ENCODE measurements around the gene CMTM3. TPM values are rescaled to one million over a fixed set of nuclear protein-coding genes. Genes with fewer than 3 reads are reported as not detected.
"Not testable (repeated sequence)": the region's sequence is repeated elsewhere in the genome, so short reads cannot be mapped to it uniquely, and the experiment has no call there.

The CMTM3 gene
- total and polyA plus RNA-seq, 9 of the 15 experiments (the other 6 are each of a cell fraction or from before 2014, with no cell fraction given): 4.6 to 33.4 (median 17.5) TPM

GRCh38 chr16:66623755-66624154 is 19.3 kb downstream of the CMTM3 start:
- POLR2A ChIA-PET: interaction anchor here (0.8 to 1.0 kb wide), 2 partner anchors 16 to 20 kb away, joined by 3 read pairs; no protein-coding TSS in a partner anchor
- Histone ChIP-seq H3K4me3 (no peak overlapping the region), H3K27me3 (ENCODE audit: control insufficient read depth in 2 of 2, insufficient read depth in 2 of 2, low read length in 2 of 2) (no peaks in the 10 kb centered on the region), H3K9ac (ENCODE audit: insufficient read depth in 1 of 2, low read depth in 2 of 2, low read length in 2 of 2) (no peak overlapping the region), H3K4me1 (replicated peaks in 1 of 2; ENCODE audit: control insufficient read depth in 2 of 2, insufficient read depth in 2 of 2, low read length in 2 of 2) (peaks cover 19 to 38% of the 10 kb centered on the region in 2 experiments), H3K9me1 (ENCODE audit: control insufficient read depth, insufficient read depth, low read length) (no peaks in the 10 kb centered on the region), H3K9me3 (replicated peaks; ENCODE audit: control insufficient read depth, insufficient read depth, low read depth, low read length) (no peaks in the 10 kb centered on the region), H2AFZ (ENCODE audit: low read depth, low read length) (no peak overlapping the region), H3K36me3 (ENCODE audit: control insufficient read depth, insufficient read depth, low read length) (peaks cover 23% of the 10 kb centered on the region; the same call in 2 of the 3 replicates), H3K27ac (ENCODE audit: extremely low read depth, low read depth, low read length) (no peak overlapping the region), H4K20me1 (replicated peaks; ENCODE audit: control insufficient read depth, insufficient read depth, low read length) (no peaks in the 10 kb centered on the region), H3K4me2 (ENCODE audit: insufficient read depth, low read length) (no peak overlapping the region), H3K79me2 (ENCODE audit: control insufficient read depth, insufficient read depth, low read length) (no peaks in the 10 kb centered on the region)
- ATAC-seq (no peak), FAIRE-seq (no peak), DNase-seq (ENCODE audit: extremely low read depth in 1 of 4, low spot score in 3 of 4) (no peak)
- WGBS (ENCODE audit: insufficient coverage, low coverage, missing lambda C conversion rate): 81% methylated on average over 3 of the region's 3 CpGs
- in situ Hi-C loops (cut with MboI) (no loop called here), intact Hi-C loops (cut with micrococcal nuclease) (no loop called here)
- CTCF ChIA-PET (ENCODE audit: low intra/inter-chr PET ratio): no interaction called here
- TF ChIP-seq SMARCA4 (IDR thresholded peaks at IDR 0.05) (no peak), SMC3 (conservative IDR thresholded peaks at IDR 0.05; ENCODE audit: insufficient read depth, low read depth, low read length) (no peak), ZNF184 (CRISPR knock-in tag; IDR thresholded peaks at IDR 0.05) (no peak), MTA3 (IDR thresholded peaks at IDR 0.05; ENCODE audit: borderline replicate concordance) (no peak), KDM4B (IDR thresholded peaks at IDR 0.05; ENCODE audit: borderline replicate concordance in 2 of 2, low read depth in 1 of 2) (no peak), ZNF583 (CRISPR knock-in tag; IDR thresholded peaks at IDR 0.05) (no peak), BCOR (IDR thresholded peaks at IDR 0.05) (no peak), ELK3 (CRISPR knock-in tag; IDR thresholded peaks at IDR 0.05) (no peak), PTBP1 (IDR thresholded peaks at IDR 0.05; ENCODE audit: low read depth, low read length) (no peak), ZNF354B (CRISPR knock-in tag; IDR thresholded peaks at IDR 0.05) (no peak), RNF219 (CRISPR knock-in tag; IDR thresholded peaks at IDR 0.05) (no peak), RBM39 (optimal IDR thresholded peaks at IDR 0.05; ENCODE audit: low read depth, low read length) (no peak)
- BruUV-seq (replicated peaks): no TSS peak

- intact Hi-C loops (cut with micrococcal nuclease); H3K9me1 ChIP-seq (ENCODE audit: control insufficient read depth, insufficient read depth, low read length); DNase-seq (ENCODE audit: extremely low read depth in 1 of 4, low spot score in 3 of 4); CTCF ChIA-PET (ENCODE audit: low intra/inter-chr PET ratio); in situ Hi-C loops (cut with MboI); BruUV-seq (replicated peaks); H3K9me3 ChIP-seq (replicated peaks; ENCODE audit: control insufficient read depth, insufficient read depth, low read depth, low read length); FAIRE-seq; H3K79me2 ChIP-seq (ENCODE audit: control insufficient read depth, insufficient read depth, low read length); ATAC-seq; H3K4me3 ChIP-seq; H3K9ac ChIP-seq (ENCODE audit: insufficient read depth in 1 of 2, low read depth in 2 of 2, low read length in 2 of 2); H4K20me1 ChIP-seq (replicated peaks; ENCODE audit: control insufficient read depth, insufficient read depth, low read length); H2AFZ ChIP-seq (ENCODE audit: low read depth, low read length); H3K4me2 ChIP-seq (ENCODE audit: insufficient read depth, low read length); H3K27ac ChIP-seq (ENCODE audit: extremely low read depth, low read depth, low read length); H3K27me3 ChIP-seq (ENCODE audit: control insufficient read depth in 2 of 2, insufficient read depth in 2 of 2, low read length in 2 of 2): not testable (repeated sequence)
- POLR2A ChIA-PET: interaction anchor here (2.3 kb wide), 1 partner anchor 10 kb away, joined by 8 read pairs; no protein-coding TSS in a partner anchor
- peaks cover 15 to 18% of the 10 kb centered on the region in 2 experiments for H3K4me1 ChIP-seq (replicated peaks in 1 of 2; ENCODE audit: control insufficient read depth in 2 of 2, insufficient read depth in 2 of 2, low read length in 2 of 2)
- H3K36me3 ChIP-seq (ENCODE audit: control insufficient read depth, insufficient read depth, low read length): peaks cover 10% of the 10 kb centered on the region; the same call in 1 of the 3 replicates
- 70% methylated on average over 17 of the region's 17 CpGs for WGBS (ENCODE audit: insufficient coverage, low coverage, missing lambda C conversion rate)
Measured at GRCh38 chr16:66627611-66628378, 23.3 kb downstream of the CMTM3 start.
